ENCODE data around the gene PCAT6. TPM values are rescaled to one million over a fixed set of nuclear protein-coding genes. Genes with fewer than 3 reads are reported as not detected.

The PCAT6 gene
- total and polyA plus RNA-seq, 2 donors (not counting 3 experiments of a cell fraction or from before 2014, with no cell fraction given) = 1.7 to 2.4 TPM

DNA sequence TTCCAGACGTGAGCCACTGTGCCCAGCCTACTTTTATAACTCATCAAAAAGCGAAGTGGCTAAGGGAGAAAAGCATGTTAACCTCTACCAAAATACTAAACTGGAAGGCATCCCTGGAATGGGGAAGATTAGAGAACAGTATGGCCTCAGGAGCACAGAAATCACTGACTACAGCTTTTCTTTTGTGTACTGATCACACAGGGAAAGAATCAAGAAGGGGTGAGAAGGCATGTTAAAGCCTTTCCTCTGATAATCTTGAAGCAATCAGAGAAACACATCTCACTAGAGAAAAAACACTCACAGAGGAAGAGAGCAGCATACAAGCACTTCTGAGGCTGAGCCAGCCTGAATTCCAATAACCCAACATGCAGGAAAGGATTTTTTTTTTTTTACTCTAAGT lies 10.7 kb downstream of the PCAT6 start:
- H4K20me1 ChIP-seq (replicated peaks; ENCODE audit: control insufficient read depth, extremely low read depth, insufficient read depth, low read length) = no peaks in the 10 kb centered on the region
- no peak overlapping the region for H3K4me3 ChIP-seq (replicated peaks in 1 of 3; ENCODE audit: insufficient read depth in 1 of 3, low read depth in 1 of 3, low read length in 3 of 3)
- no peaks in the 10 kb centered on the region for H3K9me1 ChIP-seq (replicated peaks; ENCODE audit: control insufficient read depth, extremely low read depth, insufficient read depth, low read length)
- DNase-seq (ENCODE audit: low read depth, low spot score) = no peak
- no peaks in the 10 kb centered on the region for H3K9me3 ChIP-seq (replicated peaks; ENCODE audit: control insufficient read depth, insufficient read depth, low read length)
- no peak for FAIRE-seq
- H3K4me1 ChIP-seq (ENCODE audit: control insufficient read depth, extremely low read depth, insufficient read depth, low read length) = no peaks in the 10 kb centered on the region
- dilution Hi-C loops (cut with MboI; ENCODE audit: extremely low pct_ligation_motif_present, low sequenced_read_pairs) (no loop called here), intact Hi-C loops (cut with micrococcal nuclease) (no loop called here)
- no peak overlapping the region for H2AFZ ChIP-seq (ENCODE audit: low read depth, low read length)
- H3K27me3 ChIP-seq (ENCODE audit: control insufficient read depth in 2 of 2, insufficient read depth in 2 of 2, low read length in 2 of 2) = peaks cover 3 to 15% of the 10 kb centered on the region in 2 experiments
- BruUV-seq (replicated peaks) = no TSS peak
- CTCF ChIA-PET = no interaction called here
- H3K36me3 ChIP-seq (ENCODE audit: control insufficient read depth in 2 of 2, extremely low read depth in 1 of 2, insufficient read depth in 2 of 2, low read length in 2 of 2) = no peaks in the 10 kb centered on the region
- TF ChIP-seq, protein P1, sequence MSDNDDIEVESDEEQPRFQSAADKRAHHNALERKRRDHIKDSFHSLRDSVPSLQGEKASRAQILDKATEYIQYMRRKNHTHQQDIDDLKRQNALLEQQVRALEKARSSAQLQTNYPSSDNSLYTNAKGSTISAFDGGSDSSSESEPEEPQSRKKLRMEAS (IDR thresholded peaks at IDR 0.05; ENCODE audit: insufficient read depth, insufficient read length) = no peak
- TF ChIP-seq POLR2AphosphoS5 (IDR thresholded peaks at IDR 0.05; ENCODE audit: insufficient read depth, low read depth, low read length) (no peak), EZH2 (IDR thresholded peaks at IDR 0.05; ENCODE audit: borderline replicate concordance, low read depth, low read length, severe bottlenecking) (no peak), GATA2 (IDR thresholded peaks at IDR 0.05; ENCODE audit: insufficient read depth, insufficient read length, low read depth, low read length) (no peak), JUN (IDR thresholded peaks at IDR 0.05; ENCODE audit: borderline replicate concordance, insufficient read depth, insufficient read length, low read depth) (no peak), POLR2A (IDR thresholded peaks at IDR 0.05; ENCODE audit: low read depth, low read length) (no peak)
- TF ChIP-seq, protein P2, sequence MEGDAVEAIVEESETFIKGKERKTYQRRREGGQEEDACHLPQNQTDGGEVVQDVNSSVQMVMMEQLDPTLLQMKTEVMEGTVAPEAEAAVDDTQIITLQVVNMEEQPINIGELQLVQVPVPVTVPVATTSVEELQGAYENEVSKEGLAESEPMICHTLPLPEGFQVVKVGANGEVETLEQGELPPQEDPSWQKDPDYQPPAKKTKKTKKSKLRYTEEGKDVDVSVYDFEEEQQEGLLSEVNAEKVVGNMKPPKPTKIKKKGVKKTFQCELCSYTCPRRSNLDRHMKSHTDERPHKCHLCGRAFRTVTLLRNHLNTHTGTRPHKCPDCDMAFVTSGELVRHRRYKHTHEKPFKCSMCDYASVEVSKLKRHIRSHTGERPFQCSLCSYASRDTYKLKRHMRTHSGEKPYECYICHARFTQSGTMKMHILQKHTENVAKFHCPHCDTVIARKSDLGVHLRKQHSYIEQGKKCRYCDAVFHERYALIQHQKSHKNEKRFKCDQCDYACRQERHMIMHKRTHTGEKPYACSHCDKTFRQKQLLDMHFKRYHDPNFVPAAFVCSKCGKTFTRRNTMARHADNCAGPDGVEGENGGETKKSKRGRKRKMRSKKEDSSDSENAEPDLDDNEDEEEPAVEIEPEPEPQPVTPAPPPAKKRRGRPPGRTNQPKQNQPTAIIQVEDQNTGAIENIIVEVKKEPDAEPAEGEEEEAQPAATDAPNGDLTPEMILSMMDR (IDR thresholded peaks at IDR 0.05; ENCODE audit: extremely low read depth in 1 of 2, insufficient read depth in 1 of 2, low read depth in 1 of 2, low read length in 2 of 2) = no peak
- no peak overlapping the region for H3K4me2 ChIP-seq (ENCODE audit: insufficient read depth, low read length)
- H3K79me2 ChIP-seq (ENCODE audit: control insufficient read depth, insufficient read depth, low read length) = no peaks in the 10 kb centered on the region
- H3K27ac ChIP-seq (ENCODE audit: insufficient read depth, low read depth, low read length) = no peak overlapping the region
- H3K9ac ChIP-seq (replicated peaks; ENCODE audit: extremely low read depth, insufficient read depth, low read length) = no peak overlapping the region
- POLR2A ChIA-PET = no interaction called here
